ENCODE measurements around the gene MAPK12.

The MAPK12 gene

DNA sequence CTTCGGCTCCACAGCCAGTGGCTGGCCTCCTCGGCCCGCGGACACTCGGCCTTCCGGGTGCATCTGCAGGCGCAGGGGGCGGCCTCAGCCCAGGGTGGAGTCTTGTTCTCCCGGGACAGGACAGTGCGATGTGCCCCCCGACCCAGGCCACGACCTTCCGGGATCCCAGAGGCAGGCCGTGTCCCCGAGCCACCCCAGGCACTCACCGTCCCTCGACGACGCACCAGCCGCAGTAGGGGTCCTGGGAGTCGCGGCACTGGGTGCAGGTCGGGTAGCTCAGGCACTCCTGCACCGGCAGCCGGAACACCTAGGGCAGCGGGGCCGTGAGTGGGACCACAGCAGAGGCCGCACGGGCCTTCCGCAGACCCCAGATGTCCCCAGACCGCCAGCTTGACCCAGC lies 26.2 kb upstream of the MAPK12 start:
- 96% methylated on average over 31 of the region's 31 CpGs for WGBS
- H3K27me3 ChIP-seq (ENCODE audit: insufficient read depth, low read length), result no peaks in the 10 kb centered on the region
- no peaks in the 10 kb centered on the region for H3K9me3 ChIP-seq (ENCODE audit: insufficient read depth, low read depth, low read length)
- no peak overlapping the region for H3K4me3 ChIP-seq (ENCODE audit: low read length)
- peaks cover 42% of the 10 kb centered on the region for H3K36me3 ChIP-seq (ENCODE audit: insufficient read depth, low read length)
- H3K27ac ChIP-seq (ENCODE audit: low read depth, low read length), result no peak overlapping the region
- no peak overlapping the region for H3K9ac ChIP-seq (ENCODE audit: low read depth, low read length)
- peaks cover 4% of the 10 kb centered on the region for H3K4me1 ChIP-seq (ENCODE audit: insufficient read depth, low read length)

DNA sequence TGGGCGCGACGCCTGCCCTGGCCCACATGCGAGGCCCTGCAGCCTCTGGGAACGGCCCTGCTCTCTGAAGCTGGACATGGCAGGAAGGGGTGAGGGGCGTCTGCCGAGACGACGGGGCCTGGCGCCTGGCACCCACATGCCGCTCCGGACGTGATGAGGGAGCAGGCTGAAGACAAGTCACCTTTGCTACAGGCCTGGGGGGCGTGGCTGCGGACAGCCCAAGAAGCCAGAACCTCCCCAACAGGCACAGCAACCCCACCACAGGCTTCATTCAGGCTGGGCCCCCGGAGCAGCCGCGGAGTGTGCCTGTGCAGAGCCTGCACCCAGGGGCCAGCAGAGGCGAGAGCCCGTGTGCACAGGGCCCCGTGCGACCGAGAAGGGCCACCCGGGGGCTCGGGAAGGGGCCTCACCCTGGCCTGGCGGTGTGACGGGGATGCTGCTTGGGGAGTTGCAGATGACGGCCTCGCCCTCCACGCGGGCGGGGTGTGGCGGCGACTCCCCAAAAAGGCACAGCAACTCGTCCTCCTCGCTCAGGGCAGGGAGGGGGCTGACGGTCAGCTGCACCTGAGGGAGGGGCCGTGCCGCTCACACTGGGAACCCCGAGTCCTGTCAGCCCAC lies 25.3 kb upstream of the MAPK12 start:
- H3K9ac ChIP-seq (ENCODE audit: low read depth, low read length), result no peak overlapping the region
- WGBS, result 96% methylated on average over 40 of the region's 40 CpGs
- peaks cover 51% of the 10 kb centered on the region for H3K36me3 ChIP-seq (ENCODE audit: insufficient read depth, low read length)
- no peaks in the 10 kb centered on the region for H3K4me1 ChIP-seq (ENCODE audit: insufficient read depth, low read length)
- H3K27ac ChIP-seq (ENCODE audit: low read depth, low read length), result no peak overlapping the region
- H3K27me3 ChIP-seq (ENCODE audit: insufficient read depth, low read length), result no peaks in the 10 kb centered on the region
- H3K9me3 ChIP-seq (ENCODE audit: insufficient read depth, low read depth, low read length), result no peaks in the 10 kb centered on the region
- no peak overlapping the region for H3K4me3 ChIP-seq (ENCODE audit: low read length)

DNA sequence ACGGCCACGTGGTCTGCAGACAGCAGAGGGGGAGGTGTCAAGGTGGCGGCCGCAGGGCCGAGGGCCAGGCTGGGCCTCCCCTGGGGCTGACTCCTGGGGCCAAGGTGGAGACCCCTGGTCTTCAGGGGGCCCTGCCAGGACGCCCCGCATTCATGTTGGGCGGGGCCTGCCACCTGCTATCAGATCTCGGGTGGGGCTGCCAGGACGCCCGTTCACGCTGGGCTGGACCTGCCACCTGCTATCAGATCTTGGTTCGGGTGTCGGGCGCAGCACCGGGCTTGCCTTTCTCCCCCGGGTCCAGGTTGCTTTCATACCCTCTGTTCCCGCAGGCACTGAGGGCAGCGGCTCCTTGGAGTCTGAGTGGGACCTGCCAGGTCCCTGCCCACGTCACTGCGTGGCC lies 24.8 kb upstream of the MAPK12 start:
- H3K27ac ChIP-seq (ENCODE audit: low read depth, low read length), result no peak overlapping the region
- no peaks in the 10 kb centered on the region for H3K4me1 ChIP-seq (ENCODE audit: insufficient read depth, low read length)
- H3K27me3 ChIP-seq (ENCODE audit: insufficient read depth, low read length), result no peaks in the 10 kb centered on the region
- H3K36me3 ChIP-seq (ENCODE audit: insufficient read depth, low read length), result peaks cover 56% of the 10 kb centered on the region
- 94% methylated on average over 21 of the region's 21 CpGs for WGBS
- H3K9ac ChIP-seq (ENCODE audit: low read depth, low read length), result no peak overlapping the region
- no peaks in the 10 kb centered on the region for H3K9me3 ChIP-seq (ENCODE audit: insufficient read depth, low read depth, low read length)
- H3K4me3 ChIP-seq (ENCODE audit: low read length), result no peak overlapping the region

DNA sequence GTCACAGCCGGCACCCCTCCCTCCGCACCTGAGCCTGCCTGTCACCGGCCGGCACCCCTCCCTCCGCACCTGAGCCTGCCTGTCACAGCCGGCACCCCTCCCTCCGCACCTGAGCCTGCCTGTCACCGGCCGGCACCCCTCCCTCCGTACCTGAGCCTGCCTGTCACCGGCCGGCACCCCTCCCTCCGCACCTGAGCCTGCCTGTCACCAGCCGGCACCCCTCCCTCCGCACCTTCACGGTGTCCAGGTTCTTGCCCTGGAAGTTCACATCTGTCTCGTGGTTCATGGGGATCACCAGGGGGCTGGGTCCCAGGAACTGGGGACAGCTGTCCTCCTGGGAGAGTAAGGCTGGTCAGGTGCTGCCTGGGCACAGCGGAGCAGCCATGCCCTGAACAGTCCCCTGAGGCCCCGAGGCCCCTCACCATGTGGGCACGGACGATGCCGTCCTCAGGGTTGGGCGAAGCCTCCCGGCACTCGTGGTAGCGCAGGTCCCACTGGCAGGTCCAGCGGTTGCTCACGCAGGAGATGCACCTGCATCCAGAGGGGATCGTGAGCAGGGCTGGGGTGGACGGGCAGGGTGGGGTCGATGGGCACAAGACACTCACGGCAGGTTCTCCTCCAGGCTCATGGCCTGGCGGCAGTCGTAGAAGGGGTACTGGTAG lies 24.2 kb upstream of the MAPK12 start:
- Histone ChIP-seq H3K4me1 (ENCODE audit: insufficient read depth, low read length) (no peaks in the 10 kb centered on the region), H3K36me3 (ENCODE audit: insufficient read depth, low read length) (peaks cover 62% of the 10 kb centered on the region)

DNA sequence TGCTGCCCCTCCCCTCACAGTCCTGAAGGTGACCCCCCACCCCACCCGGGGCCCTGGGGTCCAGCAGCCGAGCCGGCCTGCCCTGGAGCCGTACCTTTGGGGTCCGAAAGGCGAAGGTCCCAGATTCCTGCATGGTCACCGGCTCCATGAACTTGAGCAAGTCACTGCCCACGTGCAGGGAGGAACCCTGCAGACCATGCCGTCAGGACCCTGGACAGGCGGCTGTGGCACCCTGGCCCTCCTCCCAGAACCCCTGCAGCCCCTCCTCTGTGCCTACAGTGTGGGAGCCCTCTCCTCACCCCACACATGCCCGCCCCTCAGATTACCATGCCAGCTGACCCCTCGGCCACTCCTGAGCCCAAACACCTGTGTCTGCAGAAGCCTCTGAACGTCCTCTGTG lies 23.0 kb upstream of the MAPK12 start:
- H3K36me3 ChIP-seq (ENCODE audit: insufficient read depth, low read length), result peaks cover 63% of the 10 kb centered on the region
- no peak overlapping the region for H3K27ac ChIP-seq (ENCODE audit: low read depth, low read length)
- H3K27me3 ChIP-seq (ENCODE audit: insufficient read depth, low read length), result no peaks in the 10 kb centered on the region
- no peak overlapping the region for H3K4me3 ChIP-seq (ENCODE audit: low read length)
- H3K4me1 ChIP-seq (ENCODE audit: insufficient read depth, low read length), result no peaks in the 10 kb centered on the region
- no peaks in the 10 kb centered on the region for H3K9me3 ChIP-seq (ENCODE audit: insufficient read depth, low read depth, low read length)
- WGBS, result 91% methylated on average over 13 of the region's 13 CpGs
- no peak overlapping the region for H3K9ac ChIP-seq (ENCODE audit: low read depth, low read length)

More for the DNA sequence above, 24.2 kb upstream of the MAPK12 start:
- 96% methylated on average over 28 of the region's 34 CpGs for WGBS
- Histone ChIP-seq H3K27ac (ENCODE audit: low read depth, low read length) (no peak overlapping the region), H3K27me3 (ENCODE audit: insufficient read depth, low read length) (no peaks in the 10 kb centered on the region), H3K9ac (ENCODE audit: low read depth, low read length) (no peak overlapping the region), H3K9me3 (ENCODE audit: insufficient read depth, low read depth, low read length) (no peaks in the 10 kb centered on the region), H3K4me3 (ENCODE audit: low read length) (no peak overlapping the region)

DNA sequence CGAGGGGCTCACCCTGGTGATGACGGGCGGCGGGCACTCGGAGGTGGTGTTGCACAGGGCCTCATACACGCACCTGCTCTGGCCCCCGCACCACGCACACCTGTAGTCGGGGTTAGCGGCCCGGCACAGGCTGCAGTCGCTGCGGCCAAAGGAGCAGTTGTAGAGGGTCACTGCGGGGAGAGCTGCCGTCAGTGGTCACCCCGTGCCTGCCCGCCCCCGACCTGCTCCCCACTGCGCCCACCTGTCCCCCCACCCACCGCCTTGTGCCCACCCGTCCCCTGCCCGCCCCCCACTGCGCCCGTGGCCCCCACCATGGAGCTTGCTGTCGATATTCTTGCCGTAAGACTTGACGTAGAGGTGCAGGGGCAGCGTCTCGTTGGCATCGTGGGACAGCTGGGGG lies 22.3 kb upstream of the MAPK12 start:
- Histone ChIP-seq H3K36me3 (ENCODE audit: insufficient read depth, low read length) (peaks cover 63% of the 10 kb centered on the region), H3K4me3 (ENCODE audit: low read length) (no peak overlapping the region), H3K9me3 (ENCODE audit: insufficient read depth, low read depth, low read length) (no peaks in the 10 kb centered on the region), H3K4me1 (ENCODE audit: insufficient read depth, low read length) (no peaks in the 10 kb centered on the region), H3K9ac (ENCODE audit: low read depth, low read length) (no peak overlapping the region), H3K27ac (ENCODE audit: low read depth, low read length) (no peak overlapping the region), H3K27me3 (ENCODE audit: insufficient read depth, low read length) (no peaks in the 10 kb centered on the region)
- WGBS, result 96% methylated on average over 30 of the region's 30 CpGs

DNA sequence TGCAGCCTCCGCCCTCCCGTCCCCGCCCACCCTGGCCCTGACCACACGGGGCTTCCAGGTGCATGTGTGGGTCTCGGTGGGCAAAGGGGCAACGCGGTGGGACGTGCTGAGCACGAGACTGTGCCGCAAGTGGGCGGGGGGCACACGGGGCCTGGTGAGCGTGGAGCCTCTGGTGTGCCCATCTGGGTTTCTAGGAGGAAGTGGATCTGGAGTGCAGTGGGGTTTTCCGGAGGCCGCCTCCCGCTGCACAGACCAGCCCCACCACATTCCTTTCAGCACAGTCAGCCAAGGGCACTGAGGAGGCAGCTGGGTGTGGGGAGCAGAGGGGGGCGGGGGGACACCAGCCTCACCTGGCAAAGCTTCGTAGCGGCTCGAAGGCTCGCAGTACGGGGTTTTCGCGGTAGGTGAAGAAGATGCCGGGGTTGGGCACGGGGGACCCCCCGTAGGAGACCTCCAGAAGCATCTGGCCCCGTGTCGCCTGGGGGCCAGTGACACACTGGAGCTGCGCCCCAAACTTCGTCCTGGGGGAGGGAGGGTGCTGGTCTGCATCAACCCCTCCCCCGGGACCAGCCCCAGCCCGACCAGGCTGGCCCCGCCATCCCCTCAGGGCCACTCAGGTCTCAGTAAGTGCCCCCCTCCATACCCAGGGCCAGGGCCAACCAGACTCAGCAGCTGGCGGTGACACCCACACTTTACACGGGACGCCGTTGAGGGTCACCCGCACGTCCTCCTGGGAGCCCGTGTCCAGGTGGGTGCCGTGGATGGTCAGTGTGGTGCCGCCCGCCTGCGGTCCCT lies 21.1 kb upstream of the MAPK12 start:
- Histone ChIP-seq H3K9ac (ENCODE audit: low read depth, low read length) (no peak overlapping the region), H3K4me3 (ENCODE audit: low read length) (no peak overlapping the region), H3K27ac (ENCODE audit: low read depth, low read length) (no peak overlapping the region), H3K36me3 (ENCODE audit: insufficient read depth, low read length) (peaks cover 69% of the 10 kb centered on the region), H3K4me1 (ENCODE audit: insufficient read depth, low read length) (no peaks in the 10 kb centered on the region), H3K9me3 (ENCODE audit: insufficient read depth, low read depth, low read length) (no peaks in the 10 kb centered on the region), H3K27me3 (ENCODE audit: insufficient read depth, low read length) (no peaks in the 10 kb centered on the region)
- 96% methylated on average over 45 of the region's 45 CpGs for WGBS

DNA sequence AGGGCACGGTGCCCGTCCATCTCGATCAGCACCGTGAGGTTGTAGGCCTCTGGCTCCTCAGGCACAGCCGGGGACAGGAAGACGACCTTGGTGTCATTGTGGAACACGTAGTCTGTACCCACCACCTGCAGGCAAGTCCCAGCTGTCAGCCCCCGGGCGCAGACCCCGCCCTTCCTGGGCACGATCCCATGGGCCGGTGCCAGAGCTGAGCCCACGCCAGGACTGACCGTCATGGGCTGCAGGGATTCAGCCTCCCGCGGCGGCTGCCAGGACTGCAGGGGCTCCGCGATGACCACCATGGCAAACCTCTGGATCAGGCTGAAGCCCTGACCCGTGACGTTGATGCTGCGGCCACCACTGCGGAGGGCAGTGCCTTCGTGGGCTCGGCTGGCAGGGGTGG lies 20.5 kb upstream of the MAPK12 start:
- Histone ChIP-seq H3K9ac (ENCODE audit: low read depth, low read length) (no peak overlapping the region), H3K9me3 (ENCODE audit: insufficient read depth, low read depth, low read length) (no peaks in the 10 kb centered on the region), H3K4me1 (ENCODE audit: insufficient read depth, low read length) (no peaks in the 10 kb centered on the region), H3K4me3 (ENCODE audit: low read length) (no peak overlapping the region), H3K27me3 (ENCODE audit: insufficient read depth, low read length) (no peaks in the 10 kb centered on the region), H3K36me3 (ENCODE audit: insufficient read depth, low read length) (peaks cover 75% of the 10 kb centered on the region), H3K27ac (ENCODE audit: low read depth, low read length) (no peak overlapping the region)
- WGBS, result 95% methylated on average over 25 of the region's 25 CpGs

DNA sequence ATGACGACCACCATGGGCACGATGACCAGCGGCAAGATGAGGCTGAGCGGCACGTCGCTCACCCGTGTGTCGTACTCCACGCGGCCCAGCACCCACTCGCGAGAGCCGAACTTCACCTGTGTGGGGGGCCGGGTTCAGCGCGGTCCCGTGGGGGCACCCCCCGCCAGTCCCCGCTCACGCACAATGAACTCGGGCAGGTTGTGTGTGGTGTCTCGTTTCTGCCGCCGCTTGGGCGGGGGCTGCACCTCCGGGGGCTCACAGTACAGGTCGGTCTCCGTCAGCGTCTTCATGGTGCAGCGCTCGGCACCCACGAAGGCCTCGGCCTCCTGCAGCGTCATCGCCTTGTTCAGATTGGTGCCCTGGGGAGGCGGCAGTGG lies 19.9 kb upstream of the MAPK12 start:
- Histone ChIP-seq H3K27ac (ENCODE audit: low read depth, low read length) (no peak overlapping the region), H3K36me3 (ENCODE audit: insufficient read depth, low read length) (peaks cover 77% of the 10 kb centered on the region), H3K4me3 (ENCODE audit: low read length) (no peak overlapping the region), H3K9me3 (ENCODE audit: insufficient read depth, low read depth, low read length) (0 out of 2 replicates have a peak, but pooled peaks cover 5% of the 10 kb centered on the region), H3K4me1 (ENCODE audit: insufficient read depth, low read length) (no peaks in the 10 kb centered on the region), H3K27me3 (ENCODE audit: insufficient read depth, low read length) (no peaks in the 10 kb centered on the region), H3K9ac (ENCODE audit: low read depth, low read length) (no peak overlapping the region)
- WGBS, result 97% methylated on average over 36 of the region's 36 CpGs

DNA sequence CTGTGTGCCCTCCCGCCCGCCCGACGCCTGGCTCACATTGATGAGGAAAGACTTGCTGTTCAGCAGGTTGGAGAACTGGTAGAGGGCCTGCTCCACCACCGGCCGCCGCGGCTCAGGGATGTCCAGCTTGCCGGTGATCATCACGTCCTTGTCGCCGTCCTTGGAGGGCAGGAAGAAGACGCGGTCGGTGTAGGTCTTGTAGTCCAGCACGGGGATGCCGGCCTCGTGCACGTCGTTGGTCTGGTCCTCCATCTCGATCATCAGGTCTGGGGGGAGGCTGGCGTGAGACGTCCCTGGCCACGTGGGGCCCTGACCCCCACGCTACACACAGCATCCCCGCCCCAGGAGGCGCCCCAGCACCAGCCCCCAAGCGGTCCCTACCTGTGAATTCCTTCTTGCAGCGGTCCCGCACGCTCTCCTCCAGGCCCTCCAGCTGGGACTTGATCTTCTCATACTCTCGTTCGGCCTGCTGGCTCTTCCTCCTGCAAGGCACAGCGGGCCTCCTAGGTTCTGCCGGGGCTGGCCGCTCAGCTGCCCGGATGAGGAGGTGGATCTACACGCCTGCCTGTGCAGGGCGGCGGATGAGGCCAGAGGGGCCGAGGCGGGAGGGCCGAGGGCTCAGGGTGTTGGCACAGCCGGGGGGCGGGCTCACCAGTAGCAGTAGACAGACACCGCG lies 19.4 kb upstream of the MAPK12 start:
- H3K27ac ChIP-seq (ENCODE audit: low read depth, low read length), result no peak overlapping the region
- 0 out of 2 replicates have a peak, but pooled peaks cover 7% of the 10 kb centered on the region for H3K9me3 ChIP-seq (ENCODE audit: insufficient read depth, low read depth, low read length)
- H3K4me3 ChIP-seq (ENCODE audit: low read length), result no peak overlapping the region
- no peaks in the 10 kb centered on the region for H3K4me1 ChIP-seq (ENCODE audit: insufficient read depth, low read length)
- no peak overlapping the region for H3K9ac ChIP-seq (ENCODE audit: low read depth, low read length)
- no peaks in the 10 kb centered on the region for H3K27me3 ChIP-seq (ENCODE audit: insufficient read depth, low read length)
- 97% methylated on average over 47 of the region's 47 CpGs for WGBS
- peaks cover 76% of the 10 kb centered on the region for H3K36me3 ChIP-seq (ENCODE audit: insufficient read depth, low read length)
